Tibial artery (tissue), 4 donors: Measurements from ENCODE around the gene SEC14L6.

Experiments used
- DNase-seq, 2 donors: peaks; one replicate each; pipeline ENCODE4 v3.0.0-alpha.2; 2019
- H3K27ac ChIP-seq, 2 donors: fragments of 200-600 bp; sonication (generic) in 1 of 2; 1 replicate in 1 of 2; 2 replicates in 1 of 2; pipeline ENCODE4 v1.5.1; 2018 to 2019; ENCODE audit warnings: mild to moderate bottlenecking in 1 of 2
- H3K27me3 ChIP-seq, 2 donors: fragments of 200-600 bp; sonication (generic) in 1 of 2; one replicate each; pipeline versions ENCODE4 v1.5.1 to v1.6.0; 2016 to 2019
- H3K36me3 ChIP-seq, 3 donors: fragments of 200-600 bp; sonication (generic) in 2 of 3; one replicate each; pipeline ENCODE4 v1.5.1; 2016 to 2019; ENCODE audit warnings: mild to moderate bottlenecking in 2 of 3
- H3K4me1 ChIP-seq, 4 donors: fragments of 200-600 bp; sonication (generic) in 2 of 4; 1 replicate in 3 of 4; 2 replicates in 1 of 4; pipeline ENCODE4 v1.5.1; 2016 to 2019
- H3K4me3 ChIP-seq, 2 donors: fragments of 200-600 bp; sonication (generic) in 1 of 2; 1 replicate in 1 of 2; 2 replicates in 1 of 2; pipeline ENCODE4 v1.5.1; 2018 to 2019; ENCODE audit warnings: mild to moderate bottlenecking in 2 of 2
- H3K9me3 ChIP-seq, 3 donors: fragments of 200-600 bp; sonication (generic) in 1 of 3; one replicate each; pipeline ENCODE4 v1.5.1; 2016 to 2019
- intact Hi-C: fragments of 100-400 bp; cut with DNase I; formaldehyde crosslinking; loops from one replicate; pipeline ENCODE4 v1.15.0; 2023; ENCODE audit warnings: low total_unique reads
- TF ChIP-seq, protein P1 (sequence below), 2 experiments: fragments of 200-600 bp in 1 of 2; fragments of 450-650 bp in 1 of 2; IDR thresholded peaks; one replicate each; pipeline ENCODE4 v1.5.1; 2017 to 2019; ENCODE audit warnings: antibody characterized with exemption in 2 of 2, mild to moderate bottlenecking in 1 of 2, moderate library complexity in 1 of 2

The SEC14L6 gene

GRCh38 chr22:30578481-30578880, 31.9 kb upstream of the SEC14L6 start:
- Histone ChIP-seq H3K27me3 (no peaks in the 10 kb centered on the region), H3K9me3 (no peaks in the 10 kb centered on the region), H3K4me1 (peaks cover 0 to 30% (median 15%) of the 10 kb centered on the region in 4 donors), H3K27ac (no peak overlapping the region), H3K36me3 (peaks cover 74 to 85% (median 81%) of the 10 kb centered on the region in 3 donors), H3K4me3 (no peak overlapping the region)
- DNase-seq, result no peak
- intact Hi-C loops, result no loop called here
- TF ChIP-seq, protein P1, sequence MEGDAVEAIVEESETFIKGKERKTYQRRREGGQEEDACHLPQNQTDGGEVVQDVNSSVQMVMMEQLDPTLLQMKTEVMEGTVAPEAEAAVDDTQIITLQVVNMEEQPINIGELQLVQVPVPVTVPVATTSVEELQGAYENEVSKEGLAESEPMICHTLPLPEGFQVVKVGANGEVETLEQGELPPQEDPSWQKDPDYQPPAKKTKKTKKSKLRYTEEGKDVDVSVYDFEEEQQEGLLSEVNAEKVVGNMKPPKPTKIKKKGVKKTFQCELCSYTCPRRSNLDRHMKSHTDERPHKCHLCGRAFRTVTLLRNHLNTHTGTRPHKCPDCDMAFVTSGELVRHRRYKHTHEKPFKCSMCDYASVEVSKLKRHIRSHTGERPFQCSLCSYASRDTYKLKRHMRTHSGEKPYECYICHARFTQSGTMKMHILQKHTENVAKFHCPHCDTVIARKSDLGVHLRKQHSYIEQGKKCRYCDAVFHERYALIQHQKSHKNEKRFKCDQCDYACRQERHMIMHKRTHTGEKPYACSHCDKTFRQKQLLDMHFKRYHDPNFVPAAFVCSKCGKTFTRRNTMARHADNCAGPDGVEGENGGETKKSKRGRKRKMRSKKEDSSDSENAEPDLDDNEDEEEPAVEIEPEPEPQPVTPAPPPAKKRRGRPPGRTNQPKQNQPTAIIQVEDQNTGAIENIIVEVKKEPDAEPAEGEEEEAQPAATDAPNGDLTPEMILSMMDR (IDR thresholded peaks at IDR 0.05), result no peak

- Histone ChIP-seq H3K36me3 (peaks cover 48 to 58% (median 55%) of the 10 kb centered on the region in 3 donors), H3K4me1 (peaks cover 0 to 32% (median 15%) of the 10 kb centered on the region in 4 donors), H3K4me3 (no peak overlapping the region), H3K27me3 (no peaks in the 10 kb centered on the region), H3K27ac (peak overlapping the region; percentile 55 to 78), H3K9me3 (no peaks in the 10 kb centered on the region)
- intact Hi-C loops, result no loop called here
- DNase-seq, result no peak
- TF ChIP-seq, protein P1 (IDR thresholded peaks at IDR 0.05), result no peak
Measured at GRCh38 chr22:30575859-30576258, 29.3 kb upstream of the SEC14L6 start.

GRCh38 chr22:30574997-30575671, 28.6 kb upstream of the SEC14L6 start:
- Histone ChIP-seq H3K4me3 (peak overlapping the region; percentile 38 to 39), H3K4me1 (peaks cover 0 to 32% (median 15%) of the 10 kb centered on the region in 4 donors), H3K9me3 (no peaks in the 10 kb centered on the region), H3K36me3 (peaks cover 40 to 51% (median 48%) of the 10 kb centered on the region in 3 donors), H3K27me3 (no peaks in the 10 kb centered on the region), H3K27ac (peak overlapping the region; percentile 55 to 78)
- intact Hi-C loops, result no loop called here
- DNase-seq, result peak; percentile 48 to 91
- TF ChIP-seq, protein P1 (IDR thresholded peaks at IDR 0.05), result no peak

- Histone ChIP-seq H3K4me3 (peak within 1 kb of the TSS; percentile 38 to 39), H3K27me3 (no peaks in the 10 kb centered on the region), H3K36me3 (peaks cover 32 to 43% (median 40%) of the 10 kb centered on the region in 3 donors), H3K27ac (peak within 1 kb of the TSS; percentile 55 to 78), H3K4me1 (peaks cover 0 to 32% (median 15%) of the 10 kb centered on the region in 4 donors), H3K9me3 (no peaks in the 10 kb centered on the region)
- TF ChIP-seq, protein P1 (IDR thresholded peaks at IDR 0.05), result no peak
- intact Hi-C loops, result no loop called here
- DNase-seq, result no peak
Measured at GRCh38 chr22:30574095-30574981, 27.8 kb upstream of the SEC14L6 start, which contains the start of gene GAL3ST1. TSS of gene GAL3ST1 (minus strand) at chr22:30574665. CDS start at chr22:30557392, 17,273 bp downstream.

DNA sequence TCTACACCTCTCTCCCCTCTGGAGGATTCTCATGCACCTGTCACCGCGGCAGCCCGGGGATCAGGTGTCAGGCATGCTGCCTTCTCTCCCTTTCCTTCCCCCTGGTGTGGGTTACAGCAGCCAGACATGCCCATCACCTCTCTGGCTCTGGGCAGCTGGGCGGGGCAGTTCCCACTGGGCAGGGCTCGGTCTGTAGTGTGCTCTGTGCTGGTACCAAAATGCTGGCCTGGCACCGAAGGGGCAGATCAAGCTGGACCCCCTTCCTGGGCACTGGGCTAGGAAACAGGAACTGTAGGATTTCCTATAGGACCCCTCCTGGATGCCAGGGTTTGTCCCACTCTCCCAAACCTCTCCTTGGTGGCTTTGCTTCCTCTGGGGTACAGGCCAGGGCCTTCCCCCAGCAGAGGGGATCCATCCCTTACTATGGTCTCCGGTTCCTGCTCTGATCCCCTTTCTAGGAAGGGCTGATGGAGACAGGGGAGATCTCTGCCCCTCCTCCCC, 27.1 kb upstream of the SEC14L6 start:
- H3K36me3 ChIP-seq, result peaks cover 25 to 36% (median 33%) of the 10 kb centered on the region in 3 donors
- H3K9me3 ChIP-seq, result no peaks in the 10 kb centered on the region
- H3K27me3 ChIP-seq, result no peaks in the 10 kb centered on the region
- intact Hi-C loops, result no loop called here
- peaks cover 0 to 32% (median 15%) of the 10 kb centered on the region in 4 donors for H3K4me1 ChIP-seq
- H3K4me3 ChIP-seq, result no peak overlapping the region
- DNase-seq, result no peak
- TF ChIP-seq, protein P1 (IDR thresholded peaks at IDR 0.05), result no peak
- H3K27ac ChIP-seq, result peak overlapping the region in 1 of 2 donors; percentile 62
